CD1c-positive myeloid dendritic cell (primary cell): ENCODE measurements around the gene WDFY3.

Experiments used
- DNase-seq: peaks from one replicate; pipeline ENCODE4 v3.0.0-alpha.2; 2016; ENCODE audit errors: extremely low spot score

The WDFY3 gene

GRCh38 chr4:84792366-84793301 lies 173.9 kb downstream of the WDFY3 start:
- DNase-seq: no peak

GRCh38 chr4:84790769-84791565 lies 175.5 kb downstream of the WDFY3 start:
- DNase-seq: no peak

GRCh38 chr4:84786478-84786877 lies 180.0 kb downstream of the WDFY3 start:
- no peak for DNase-seq

GRCh38 chr4:84782517-84782916 lies 184.0 kb downstream of the WDFY3 start:
- no peak for DNase-seq

GRCh38 chr4:84780719-84781118 lies 185.8 kb downstream of the WDFY3 start:
- no peak for DNase-seq

- no peak for DNase-seq
Observed at GRCh38 chr4:84778041-84778440, 188.4 kb downstream of the WDFY3 start.

- DNase-seq: no peak
Observed at GRCh38 chr4:84767168-84767567, 199.3 kb downstream of the WDFY3 start.

GRCh38 chr4:84753321-84753972 lies 213.0 kb downstream of the WDFY3 start:
- peak; percentile 36 for DNase-seq

- no peak for DNase-seq
Observed at GRCh38 chr4:84751707-84752106, 214.8 kb downstream of the WDFY3 start.

- DNase-seq: no peak
Observed at GRCh38 chr4:84750960-84751283, 215.6 kb downstream of the WDFY3 start.

- DNase-seq: peak; percentile 51
Observed at GRCh38 chr4:84750260-84750959, 216.1 kb downstream of the WDFY3 start.

GRCh38 chr4:84740057-84740456 lies 226.4 kb downstream of the WDFY3 start:
- no peak for DNase-seq

- no peak for DNase-seq
Observed at GRCh38 chr4:84738622-84739021, 227.9 kb downstream of the WDFY3 start.

GRCh38 chr4:84737656-84738055 lies 228.8 kb downstream of the WDFY3 start:
- DNase-seq: no peak

- DNase-seq: no peak
Observed at GRCh38 chr4:84734037-84734436, 232.5 kb downstream of the WDFY3 start.

GRCh38 chr4:84733343-84734033 lies 233.0 kb downstream of the WDFY3 start:
- no peak for DNase-seq

GRCh38 chr4:84730375-84730774 lies 236.1 kb downstream of the WDFY3 start:
- DNase-seq: no peak

- DNase-seq: no peak
Observed at GRCh38 chr4:84727491-84727890, 239.0 kb downstream of the WDFY3 start.

- DNase-seq: no peak
Observed at GRCh38 chr4:84726356-84726755, 240.1 kb downstream of the WDFY3 start.

- no peak for DNase-seq
Observed at GRCh38 chr4:84722720-84723119, 243.8 kb downstream of the WDFY3 start.

- no peak for DNase-seq
Observed at GRCh38 chr4:84719115-84719514, 247.4 kb downstream of the WDFY3 start.
